Measurements from ENCODE around the gene SDHAF1.

The SDHAF1 gene

GRCh38 chr19:35966771-35967170, 28.2 kb upstream of the SDHAF1 start (continued):
- TF ChIP-seq ZNF565 (CRISPR knock-in tag; conservative IDR thresholded peaks at IDR 0.05; ENCODE audit: low read depth) (no peak), ZFP30 (CRISPR knock-in tag; IDR thresholded peaks at IDR 0.05) (no peak), ESRRG (CRISPR knock-in tag; IDR thresholded peaks at IDR 0.05) (no peak), ZC3H10 (CRISPR knock-in tag; IDR thresholded peaks at IDR 0.05) (no peak)

- no peak for TF ChIP-seq ZNF8 (CRISPR knock-in tag; IDR thresholded peaks at IDR 0.05)
- TF ChIP-seq TSHZ2 (CRISPR knock-in tag; IDR thresholded peaks at IDR 0.05): no peak
- TF ChIP-seq PATZ1 (CRISPR knock-in tag; IDR thresholded peaks at IDR 0.05; ENCODE audit: borderline replicate concordance): no peak
- TF ChIP-seq TCF4 (CRISPR knock-in tag; IDR thresholded peaks at IDR 0.05; ENCODE audit: borderline replicate concordance): no peak
- TF ChIP-seq ISL1 (CRISPR knock-in tag; IDR thresholded peaks at IDR 0.05): no peak
- no peak for TF ChIP-seq PPARA (CRISPR knock-in tag; IDR thresholded peaks at IDR 0.05; ENCODE audit: borderline replicate concordance)
- TF ChIP-seq GLIS3 (CRISPR knock-in tag; IDR thresholded peaks at IDR 0.05): no peak
- ATAC-seq: no peak
These were observed 21.5 kb upstream of the SDHAF1 start for GRCh38 chr19:35973487-35973886.

- 0 out of 3 replicates have a peak, but pooled peaks have one; percentile 47 for ATAC-seq
- TF ChIP-seq CSRNP3 (CRISPR knock-in tag; IDR thresholded peaks at IDR 0.05) (no peak), PATZ1 (CRISPR knock-in tag; IDR thresholded peaks at IDR 0.05; ENCODE audit: borderline replicate concordance) (no peak), ZC3H10 (CRISPR knock-in tag; IDR thresholded peaks at IDR 0.05) (no peak), RARB (CRISPR knock-in tag; IDR thresholded peaks at IDR 0.05) (no peak), OSR1 (CRISPR knock-in tag; IDR thresholded peaks at IDR 0.05) (no peak), ISL1 (CRISPR knock-in tag; IDR thresholded peaks at IDR 0.05) (no peak), TSHZ2 (CRISPR knock-in tag; IDR thresholded peaks at IDR 0.05) (no peak), ZFP3 (CRISPR knock-in tag; IDR thresholded peaks at IDR 0.05) (no peak), BACH2 (CRISPR knock-in tag; IDR thresholded peaks at IDR 0.05; ENCODE audit: borderline replicate concordance) (no peak), ZNF565 (CRISPR knock-in tag; conservative IDR thresholded peaks at IDR 0.05; ENCODE audit: low read depth) (no peak), CREB5 (CRISPR knock-in tag; IDR thresholded peaks at IDR 0.05; ENCODE audit: low read depth) (no peak), ARNTL (CRISPR knock-in tag; IDR thresholded peaks at IDR 0.05; ENCODE audit: borderline replicate concordance, low read depth) (no peak), GLIS3 (CRISPR knock-in tag; IDR thresholded peaks at IDR 0.05) (no peak), ZNF8 (CRISPR knock-in tag; IDR thresholded peaks at IDR 0.05) (no peak), CSDC2 (CRISPR knock-in tag; IDR thresholded peaks at IDR 0.05) (no peak), ZFP30 (CRISPR knock-in tag; IDR thresholded peaks at IDR 0.05) (no peak)
These were observed 19.3 kb upstream of the SDHAF1 start for GRCh38 chr19:35975608-35976214.

Measured in SK-N-SH treated with all-trans-retinoic acid at 6 μM for 48 hours (cell line).